ENCODE results near the gene ITGA11. TPM values are rescaled to one million over a fixed set of nuclear protein-coding genes. Genes with fewer than 3 reads are reported as not detected.

The ITGA11 gene
- total RNA-seq, 1 donor from 2014 or later, result 2.3 TPM

DNA sequence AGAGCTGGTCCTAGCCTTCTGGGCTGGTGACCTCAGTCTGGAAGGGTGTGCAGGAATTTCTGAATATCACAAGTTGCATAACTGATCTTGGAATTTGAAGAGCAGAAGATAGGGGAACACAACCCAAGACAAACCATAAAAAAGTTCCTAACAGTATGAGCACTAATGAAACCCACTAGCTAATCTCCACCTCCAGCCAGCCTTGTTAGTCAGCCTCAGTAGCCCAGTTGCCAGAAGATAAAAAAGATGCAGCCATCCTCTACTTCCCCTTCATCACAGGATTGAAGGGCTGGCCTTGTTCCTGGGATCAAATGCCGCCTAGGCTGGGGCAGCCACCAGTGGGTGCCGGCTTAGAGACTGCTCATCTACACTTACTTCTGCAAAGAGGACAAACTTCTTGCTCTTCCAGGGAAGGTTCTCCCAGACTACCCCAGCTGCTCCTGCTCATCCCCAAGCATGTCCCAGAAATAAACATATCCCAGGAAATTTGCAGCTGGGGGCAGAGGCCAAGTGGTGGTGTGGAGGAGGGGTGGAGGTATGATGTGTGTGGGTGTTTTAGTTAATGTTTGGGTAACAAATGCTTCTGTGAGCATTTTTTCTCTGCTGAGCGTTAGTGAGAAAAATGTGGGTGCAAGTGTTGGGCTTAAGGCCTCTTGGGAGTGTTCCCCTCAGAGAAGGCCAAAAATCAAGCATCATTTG, 9.2 kb upstream of the ITGA11 start:
- no peak for DNase-seq (ENCODE audit: low spot score)
- Mint-ChIP-seq H3K27ac (no peak overlapping the region), H3K4me1 (ENCODE audit: low read depth) (no peaks in the 10 kb centered on the region), H3K4me3 (ENCODE audit: low read depth) (no peak overlapping the region), H3K36me3 (ENCODE audit: low read depth) (no peaks in the 10 kb centered on the region), H3K9me3 (no peaks in the 10 kb centered on the region), H3K27me3 (ENCODE audit: low read depth) (peaks cover 69% of the 10 kb centered on the region)
- intact Hi-C loops (cut with micrococcal nuclease), result no loop called here

DNA sequence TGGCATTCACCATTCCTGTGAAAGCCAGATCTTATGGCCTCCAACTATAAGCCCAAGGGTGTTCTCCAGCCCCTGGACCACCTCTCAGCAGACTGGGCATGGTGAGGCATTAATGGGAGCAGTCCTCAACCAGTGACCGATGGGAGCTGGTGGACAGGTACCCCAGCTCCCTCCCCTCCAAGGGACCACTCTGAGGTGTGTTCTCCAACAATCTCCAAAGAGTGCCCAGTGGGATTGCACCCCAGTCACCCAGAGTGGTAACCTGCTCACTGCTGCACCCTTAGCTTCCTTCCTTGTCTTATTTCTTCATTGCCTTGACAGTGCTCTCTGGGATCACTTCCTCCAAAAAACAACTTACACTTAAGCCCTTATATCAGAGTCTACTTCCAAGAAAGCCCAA, 8.2 kb upstream of the ITGA11 start:
- H3K27ac Mint-ChIP-seq, result no peak overlapping the region
- H3K9me3 Mint-ChIP-seq, result no peaks in the 10 kb centered on the region
- no peak overlapping the region for H3K4me3 Mint-ChIP-seq (ENCODE audit: low read depth)
- H3K4me1 Mint-ChIP-seq (ENCODE audit: low read depth), result no peaks in the 10 kb centered on the region
- intact Hi-C loops (cut with micrococcal nuclease), result no loop called here
- no peaks in the 10 kb centered on the region for H3K36me3 Mint-ChIP-seq (ENCODE audit: low read depth)
- no peak for DNase-seq (ENCODE audit: low spot score)
- peaks cover 68% of the 10 kb centered on the region for H3K27me3 Mint-ChIP-seq (ENCODE audit: low read depth)

DNA sequence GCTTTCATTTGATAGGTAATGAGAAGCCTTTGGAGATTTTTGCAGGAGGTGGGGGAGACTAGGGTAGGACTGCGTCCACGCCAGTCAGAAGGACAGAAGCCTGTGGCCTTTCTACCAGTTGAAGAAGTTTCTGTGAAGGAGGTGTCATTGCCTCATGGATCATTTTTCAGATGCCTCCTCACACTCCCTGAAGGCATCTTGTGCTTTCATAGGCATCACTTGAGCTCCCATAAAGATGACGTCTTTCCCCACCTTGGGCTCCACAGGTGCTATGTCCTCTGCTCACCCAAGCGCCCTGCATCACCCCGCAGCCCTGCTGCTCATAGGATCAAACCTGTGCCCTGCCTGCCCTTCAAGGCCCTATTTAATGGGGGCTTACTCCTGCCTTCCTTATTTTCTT, 7.5 kb upstream of the ITGA11 start:
- peaks cover 72% of the 10 kb centered on the region for H3K27me3 Mint-ChIP-seq (ENCODE audit: low read depth)
- DNase-seq (ENCODE audit: low spot score), result no peak

DNA sequence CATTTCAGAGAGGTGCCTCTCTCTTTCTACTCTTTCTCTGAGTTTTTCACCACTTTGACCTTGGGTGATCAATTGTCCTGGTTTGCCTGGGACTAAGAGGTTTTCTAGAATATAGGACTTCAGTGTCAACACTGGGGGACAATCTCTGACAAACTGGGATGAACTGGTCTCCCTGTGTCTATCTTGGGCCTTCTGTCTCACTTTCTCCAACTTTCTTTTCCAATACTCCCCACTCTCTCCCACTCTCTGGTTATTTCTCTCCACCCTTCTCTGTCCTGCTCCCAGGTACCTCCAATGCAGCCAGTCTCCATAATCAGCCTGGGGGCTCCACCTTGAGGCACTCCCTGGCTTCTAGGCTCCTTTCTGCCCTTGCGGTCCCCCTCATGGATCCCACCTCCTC, 4.7 kb upstream of the ITGA11 start:
- no peaks in the 10 kb centered on the region for H3K9me3 Mint-ChIP-seq
- intact Hi-C loops (cut with micrococcal nuclease), result no loop called here
- H3K27ac Mint-ChIP-seq, result no peak overlapping the region
- H3K4me3 Mint-ChIP-seq (ENCODE audit: low read depth), result no peak overlapping the region
- peaks cover 70% of the 10 kb centered on the region for H3K27me3 Mint-ChIP-seq (ENCODE audit: low read depth)
- H3K4me1 Mint-ChIP-seq (ENCODE audit: low read depth), result no peaks in the 10 kb centered on the region
- H3K36me3 Mint-ChIP-seq (ENCODE audit: low read depth), result no peaks in the 10 kb centered on the region
- DNase-seq (ENCODE audit: low spot score), result no peak

More for the DNA sequence above, 7.5 kb upstream of the ITGA11 start:
- no peaks in the 10 kb centered on the region for H3K36me3 Mint-ChIP-seq (ENCODE audit: low read depth)
- intact Hi-C loops (cut with micrococcal nuclease), result no loop called here
- no peak overlapping the region for H3K4me3 Mint-ChIP-seq (ENCODE audit: low read depth)
- H3K9me3 Mint-ChIP-seq, result no peaks in the 10 kb centered on the region
- H3K27ac Mint-ChIP-seq, result no peak overlapping the region
- no peaks in the 10 kb centered on the region for H3K4me1 Mint-ChIP-seq (ENCODE audit: low read depth)

DNA sequence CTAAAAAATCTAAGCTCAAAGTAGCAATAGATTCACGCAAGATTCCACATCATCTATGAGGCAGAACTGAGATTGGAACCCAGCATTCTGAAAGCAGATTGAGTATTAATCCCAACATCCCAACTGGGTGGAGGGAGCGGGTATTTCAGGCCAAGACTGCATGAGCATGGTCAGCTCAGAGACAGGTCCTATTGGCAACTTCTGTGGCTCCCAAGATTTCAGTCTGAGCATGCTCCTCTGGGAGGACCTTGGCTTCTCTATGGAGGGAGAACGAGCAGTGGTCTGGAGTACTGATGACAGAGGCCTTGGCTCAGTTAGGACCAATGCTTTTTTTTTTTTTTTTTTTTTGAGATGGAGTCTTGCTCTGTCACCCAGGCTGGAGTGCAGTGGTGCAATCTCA, 4.0 kb upstream of the ITGA11 start:
- peaks cover 69% of the 10 kb centered on the region for H3K27me3 Mint-ChIP-seq (ENCODE audit: low read depth)
- DNase-seq (ENCODE audit: low spot score), result no peak
- no peaks in the 10 kb centered on the region for H3K9me3 Mint-ChIP-seq
- intact Hi-C loops (cut with micrococcal nuclease), result no loop called here
- H3K36me3 Mint-ChIP-seq (ENCODE audit: low read depth), result no peaks in the 10 kb centered on the region
- H3K4me1 Mint-ChIP-seq (ENCODE audit: low read depth), result no peaks in the 10 kb centered on the region
- H3K4me3 Mint-ChIP-seq (ENCODE audit: low read depth), result no peak overlapping the region
- no peak overlapping the region for H3K27ac Mint-ChIP-seq

DNA sequence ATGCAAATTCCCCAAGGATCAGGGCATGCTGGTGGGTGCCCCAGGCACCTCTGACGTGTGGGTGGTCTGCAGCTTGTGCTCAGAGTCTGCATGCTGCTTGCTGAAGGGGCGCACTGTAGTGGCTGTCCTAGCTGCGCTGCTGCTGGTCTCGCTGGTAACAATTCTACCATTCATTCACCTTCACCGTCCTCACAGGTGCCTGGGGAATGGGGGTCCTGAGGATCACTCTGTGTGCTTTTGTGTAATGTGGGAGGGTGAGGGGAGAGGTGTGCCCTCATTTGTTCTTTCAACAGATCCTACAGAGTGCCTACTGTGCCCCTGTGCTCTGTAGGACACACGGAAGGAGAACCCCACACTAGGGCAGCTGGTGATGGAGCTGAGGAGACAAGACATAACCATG, 2.1 kb upstream of the ITGA11 start:
- peaks cover 72% of the 10 kb centered on the region for H3K27me3 Mint-ChIP-seq (ENCODE audit: low read depth)
- H3K36me3 Mint-ChIP-seq (ENCODE audit: low read depth), result no peaks in the 10 kb centered on the region
- intact Hi-C loops (cut with micrococcal nuclease), result no loop called here
- H3K9me3 Mint-ChIP-seq, result no peaks in the 10 kb centered on the region
- no peak overlapping the region for H3K27ac Mint-ChIP-seq
- H3K4me3 Mint-ChIP-seq (ENCODE audit: low read depth), result no peak overlapping the region
- H3K4me1 Mint-ChIP-seq (ENCODE audit: low read depth), result no peaks in the 10 kb centered on the region
- DNase-seq (ENCODE audit: low spot score), result no peak

DNA sequence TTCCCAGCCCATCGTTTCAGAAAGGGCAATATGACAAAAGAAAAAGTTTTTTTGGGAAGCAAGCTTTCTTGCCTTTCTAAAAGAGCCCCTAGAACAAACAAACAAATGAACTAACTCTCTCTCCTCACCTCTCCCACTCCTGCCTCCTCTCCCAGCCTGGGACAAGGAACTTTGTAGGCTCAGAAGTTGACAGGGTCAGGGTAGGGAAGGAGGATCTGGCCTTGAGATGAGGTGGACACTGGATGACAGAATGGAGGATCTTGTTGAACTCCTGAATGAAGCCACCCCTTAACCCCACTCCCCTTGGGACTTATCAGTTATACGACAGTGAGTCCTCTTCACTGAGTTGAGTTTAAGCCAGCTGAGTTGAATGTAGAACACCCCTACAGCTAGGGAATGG, 1.6 kb upstream of the ITGA11 start:
- peaks cover 73% of the 10 kb centered on the region for H3K27me3 Mint-ChIP-seq (ENCODE audit: low read depth)
- no peak for DNase-seq (ENCODE audit: low spot score)
- intact Hi-C loops (cut with micrococcal nuclease), result no loop called here
- H3K36me3 Mint-ChIP-seq (ENCODE audit: low read depth), result no peaks in the 10 kb centered on the region
- H3K27ac Mint-ChIP-seq, result no peak overlapping the region
- H3K4me1 Mint-ChIP-seq (ENCODE audit: low read depth), result no peaks in the 10 kb centered on the region
- H3K4me3 Mint-ChIP-seq (ENCODE audit: low read depth), result no peak overlapping the region
- H3K9me3 Mint-ChIP-seq, result no peaks in the 10 kb centered on the region

DNA sequence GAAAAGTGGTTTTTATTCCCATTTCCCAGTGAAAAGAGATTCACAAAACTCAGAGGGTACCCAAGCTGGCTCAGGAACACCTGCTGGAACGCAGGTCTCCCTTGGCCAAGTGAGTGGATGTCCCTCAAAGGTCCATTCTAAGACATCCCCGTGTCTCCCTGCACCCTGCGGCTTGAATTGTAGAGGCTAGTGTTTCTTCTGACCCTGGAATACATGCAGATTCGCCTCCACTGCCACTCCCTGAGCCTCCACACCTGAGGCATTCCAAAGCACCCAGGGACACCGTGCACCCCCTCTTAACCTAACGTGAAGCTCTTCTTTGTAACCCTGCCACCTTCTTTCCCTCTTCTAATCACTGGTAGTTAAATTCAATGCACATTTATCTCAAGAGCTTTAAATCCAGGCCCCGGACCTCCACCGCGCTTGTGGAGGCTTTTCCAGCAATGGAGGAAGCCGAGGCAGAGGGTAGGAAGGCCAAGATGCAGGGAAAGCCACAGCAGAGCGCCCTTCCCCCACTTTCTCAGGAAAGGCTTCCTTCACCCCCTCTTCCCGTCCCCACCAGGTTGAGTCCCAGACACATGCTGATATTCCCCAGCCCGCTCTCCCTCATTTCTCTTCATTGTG, 590 bp upstream of the ITGA11 start:
- Mint-ChIP-seq H3K4me3 (ENCODE audit: low read depth) (no peak overlapping the region), H3K36me3 (ENCODE audit: low read depth) (no peaks in the 10 kb centered on the region), H3K27ac (no peak overlapping the region), H3K9me3 (no peaks in the 10 kb centered on the region), H3K27me3 (ENCODE audit: low read depth) (peaks cover 72% of the 10 kb centered on the region), H3K4me1 (ENCODE audit: low read depth) (no peaks in the 10 kb centered on the region)
- DNase-seq (ENCODE audit: low spot score), result no peak
- intact Hi-C loops (cut with micrococcal nuclease), result no loop called here

DNA sequence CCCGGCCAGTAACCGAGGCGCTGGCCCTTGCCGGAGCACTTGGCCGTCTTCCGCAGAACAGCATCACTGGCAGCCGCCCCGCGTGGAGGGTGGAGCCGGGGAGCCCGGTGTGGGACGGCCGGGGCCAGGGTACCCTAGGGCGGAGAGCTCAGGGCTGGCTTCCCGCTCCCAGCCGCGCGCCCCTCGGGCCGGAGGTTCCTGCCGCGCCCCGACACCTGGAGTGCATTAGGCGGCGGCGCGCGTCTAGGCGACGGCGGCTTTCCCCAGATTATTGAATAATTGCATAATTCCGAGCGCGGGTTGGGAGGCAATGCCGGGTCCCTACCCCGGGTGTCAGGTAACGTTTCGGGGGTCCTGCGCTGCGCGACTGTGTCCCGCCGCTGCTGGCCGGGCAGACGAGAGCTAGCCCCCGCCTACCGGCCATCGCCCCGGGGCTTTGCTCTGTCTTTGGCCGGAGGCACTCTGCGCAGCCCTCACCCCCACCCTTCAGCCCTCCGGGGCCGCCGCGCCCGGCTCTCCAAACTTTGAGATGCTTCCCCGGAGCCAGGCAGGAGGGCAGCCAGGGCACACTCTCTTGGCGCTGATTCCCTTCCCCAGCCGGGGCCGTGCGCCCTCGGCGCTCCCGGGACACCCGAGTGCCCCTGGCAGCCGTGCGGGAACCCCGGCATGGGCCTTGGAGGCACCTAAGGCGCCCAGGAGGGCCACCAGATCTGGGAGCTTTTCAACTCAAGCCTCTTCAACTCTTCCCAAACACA, 749 bp downstream of the ITGA11 start:
- Mint-ChIP-seq H3K27me3 (ENCODE audit: low read depth) (peaks cover 67% of the 10 kb centered on the region), H3K4me3 (ENCODE audit: low read depth) (no peak overlapping the region), H3K27ac (no peak overlapping the region), H3K9me3 (no peaks in the 10 kb centered on the region), H3K4me1 (ENCODE audit: low read depth) (no peaks in the 10 kb centered on the region), H3K36me3 (ENCODE audit: low read depth) (no peaks in the 10 kb centered on the region)
- DNase-seq (ENCODE audit: low spot score), result no peak
- intact Hi-C loops (cut with micrococcal nuclease), result no loop called here

DNA sequence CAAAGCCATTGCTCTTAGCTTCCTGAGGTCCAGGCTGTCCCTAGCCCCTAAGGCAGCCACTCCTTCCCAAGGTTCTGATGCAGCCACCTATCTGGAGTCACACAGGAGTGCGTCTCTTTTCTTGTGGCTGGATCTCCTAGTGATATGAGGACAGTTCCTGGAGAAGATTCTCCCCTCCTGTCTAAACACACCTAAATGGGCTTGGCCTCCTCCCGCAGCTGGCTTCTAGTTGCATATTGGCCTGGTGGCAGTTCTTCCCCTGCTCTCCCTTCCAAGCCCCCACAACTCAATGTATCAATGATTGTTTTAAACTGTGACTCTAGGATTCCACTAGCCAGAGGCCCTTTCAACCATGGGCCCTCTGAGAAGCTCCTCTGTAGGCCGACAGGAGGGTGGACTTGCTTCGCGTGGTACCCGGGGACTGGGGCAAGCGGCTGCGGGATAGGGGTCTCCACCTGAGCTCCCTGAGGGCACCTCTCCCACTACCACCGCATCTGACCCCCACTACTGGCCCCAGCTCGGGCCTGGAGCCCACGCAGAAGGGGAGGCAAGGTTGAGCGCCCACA, 1.4 kb downstream of the ITGA11 start:
- peaks cover 62% of the 10 kb centered on the region for H3K27me3 Mint-ChIP-seq (ENCODE audit: low read depth)

DNA sequence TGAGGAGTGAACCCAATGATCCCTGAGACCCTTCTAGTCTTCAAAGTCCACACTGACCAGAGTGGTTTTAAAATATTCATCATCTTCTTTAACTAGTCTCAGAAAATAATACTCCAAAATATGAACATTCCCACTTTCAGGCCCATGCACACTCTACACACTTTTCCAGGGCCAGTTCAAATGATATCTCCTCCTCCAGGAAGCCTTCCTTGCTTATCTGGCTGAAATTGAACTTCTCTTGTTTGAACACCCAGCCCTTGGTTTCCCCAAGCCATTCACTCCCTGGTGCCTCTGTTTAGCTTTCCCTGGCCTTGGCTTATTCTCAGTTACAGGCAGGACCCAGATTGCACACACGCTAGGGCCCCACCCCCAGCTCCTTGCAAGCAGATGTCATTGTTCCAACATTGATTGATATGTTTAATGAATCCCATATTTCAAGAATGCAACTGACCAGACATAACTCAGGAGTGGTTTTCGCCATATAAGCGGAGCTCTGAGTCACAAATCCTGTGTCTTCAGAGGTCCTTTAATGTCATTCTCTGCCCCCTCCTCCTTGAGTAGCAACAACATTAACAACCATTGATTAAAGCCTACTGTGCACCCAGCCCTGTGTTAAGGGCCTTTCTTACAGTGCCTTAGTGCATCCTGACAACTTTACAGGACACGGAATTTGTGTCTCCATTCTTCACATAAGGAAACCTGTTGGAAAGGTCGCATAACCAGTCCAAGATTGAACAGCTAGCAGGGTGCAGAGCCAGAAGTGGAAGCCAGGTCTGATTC, 2.1 kb downstream of the ITGA11 start:
- Mint-ChIP-seq H3K4me3 (ENCODE audit: low read depth) (no peak overlapping the region), H3K27me3 (ENCODE audit: low read depth) (peaks cover 59% of the 10 kb centered on the region), H3K9me3 (no peaks in the 10 kb centered on the region), H3K27ac (no peak overlapping the region), H3K36me3 (ENCODE audit: low read depth) (no peaks in the 10 kb centered on the region), H3K4me1 (ENCODE audit: low read depth) (no peaks in the 10 kb centered on the region)
- intact Hi-C loops (cut with micrococcal nuclease), result no loop called here
- DNase-seq (ENCODE audit: low spot score), result no peak

More for the DNA sequence above, 1.4 kb downstream of the ITGA11 start:
- no peaks in the 10 kb centered on the region for H3K4me1 Mint-ChIP-seq (ENCODE audit: low read depth)
- H3K36me3 Mint-ChIP-seq (ENCODE audit: low read depth), result no peaks in the 10 kb centered on the region
- H3K9me3 Mint-ChIP-seq, result no peaks in the 10 kb centered on the region
- H3K4me3 Mint-ChIP-seq (ENCODE audit: low read depth), result no peak overlapping the region
- H3K27ac Mint-ChIP-seq, result no peak overlapping the region
- intact Hi-C loops (cut with micrococcal nuclease), result no loop called here
- no peak for DNase-seq (ENCODE audit: low spot score)

DNA sequence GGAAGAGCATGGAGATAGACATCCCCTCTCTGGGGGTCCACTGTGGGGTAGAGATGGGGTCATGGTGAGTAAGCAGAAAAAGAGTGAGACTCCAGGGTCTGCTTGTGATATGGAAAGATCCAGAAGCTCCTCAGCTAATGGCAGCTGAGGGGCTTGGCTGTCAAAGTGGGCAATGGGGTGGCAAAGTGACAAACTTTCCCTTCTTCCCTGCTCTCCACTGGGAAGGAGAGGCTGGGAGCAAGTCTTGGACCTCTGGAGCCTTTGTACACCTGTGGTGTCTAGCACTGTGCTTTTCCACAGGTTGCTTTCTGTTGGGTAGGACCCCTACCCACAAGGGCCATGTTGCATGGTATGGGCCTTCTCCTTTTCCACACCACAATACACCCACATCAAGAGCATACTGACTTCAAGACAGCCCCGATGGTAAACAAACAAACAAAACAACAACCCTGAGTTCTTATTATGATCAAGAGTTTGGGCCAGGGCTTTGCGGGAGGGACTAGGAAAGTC, 3.5 kb downstream of the ITGA11 start:
- DNase-seq (ENCODE audit: low spot score), result no peak
- Mint-ChIP-seq H3K9me3 (no peaks in the 10 kb centered on the region), H3K27me3 (ENCODE audit: low read depth) (peaks cover 50% of the 10 kb centered on the region), H3K4me1 (ENCODE audit: low read depth) (no peaks in the 10 kb centered on the region), H3K27ac (no peak overlapping the region), H3K36me3 (ENCODE audit: low read depth) (no peaks in the 10 kb centered on the region), H3K4me3 (ENCODE audit: low read depth) (no peak overlapping the region)
- intact Hi-C loops (cut with micrococcal nuclease), result no loop called here
